SIG-M5 treated with dmso at 0.1 percent for 504 hours (cell line): Measurements from ENCODE around the gene ANXA1.

Source experiments
- DNase-seq: peaks from one replicate; lab custom pipeline; 2025; ENCODE audit not compliant: unreplicated experiment; lab: John Stamatoyannopoulos, UW

ANXA1 gene

DNA sequence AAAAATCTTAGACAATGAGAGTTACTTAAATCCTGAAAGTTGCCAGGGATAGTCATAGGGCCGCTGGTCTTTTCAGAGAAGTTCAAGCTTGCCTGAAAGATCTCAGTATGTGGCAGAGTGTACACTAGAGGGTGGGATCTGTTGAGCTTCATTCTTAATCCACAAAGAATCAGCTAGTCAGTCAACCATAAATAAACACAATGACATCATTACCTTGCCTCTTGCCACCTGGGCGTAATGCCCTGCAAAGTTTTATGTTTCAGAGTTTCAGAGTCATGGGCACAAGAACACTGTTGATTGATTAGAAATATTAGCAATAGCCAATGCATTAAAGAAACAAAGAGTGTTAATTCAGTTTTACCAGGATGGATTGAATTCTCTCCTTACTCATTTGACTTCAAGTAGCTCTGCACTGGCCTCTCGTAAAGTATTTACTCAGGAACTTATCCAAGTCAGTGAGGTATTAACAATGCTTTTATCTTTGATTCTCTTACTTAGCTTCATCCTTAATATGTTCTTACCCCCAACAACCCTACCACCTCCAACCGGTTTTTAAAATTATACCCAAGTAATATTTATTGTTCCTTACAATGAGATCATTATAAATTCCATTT lies 14.3 kb upstream of the ANXA1 start:
- DNase-seq: no peak

- no peak for DNase-seq
Measured at GRCh38 chr9:73137914-73138313, 13.8 kb upstream of the ANXA1 start.

- no peak for DNase-seq
Measured at GRCh38 chr9:73138516-73138915, 13.1 kb upstream of the ANXA1 start.

DNA sequence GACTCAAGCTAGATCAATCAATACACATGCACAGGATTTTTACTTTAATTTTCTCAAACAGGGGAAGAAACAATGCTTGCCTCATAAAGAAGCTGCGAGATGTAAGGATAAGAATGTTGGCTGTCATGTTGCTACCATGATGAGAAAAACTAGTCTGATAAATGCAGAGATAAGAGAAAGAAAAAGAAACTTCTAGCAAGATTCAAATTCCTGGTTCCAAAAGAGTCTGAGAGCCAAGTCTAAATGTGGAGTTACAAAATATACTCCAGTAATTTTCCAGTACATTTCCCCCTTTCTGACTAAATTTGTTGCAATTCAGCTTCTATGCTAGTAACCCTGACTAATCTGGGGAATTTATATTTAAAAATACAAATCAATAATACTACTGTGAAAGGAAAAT lies 10.4 kb upstream of the ANXA1 start:
- DNase-seq: no peak

- DNase-seq: peak; percentile 82
Measured at GRCh38 chr9:73143711-73144328, 7.8 kb upstream of the ANXA1 start.

DNA sequence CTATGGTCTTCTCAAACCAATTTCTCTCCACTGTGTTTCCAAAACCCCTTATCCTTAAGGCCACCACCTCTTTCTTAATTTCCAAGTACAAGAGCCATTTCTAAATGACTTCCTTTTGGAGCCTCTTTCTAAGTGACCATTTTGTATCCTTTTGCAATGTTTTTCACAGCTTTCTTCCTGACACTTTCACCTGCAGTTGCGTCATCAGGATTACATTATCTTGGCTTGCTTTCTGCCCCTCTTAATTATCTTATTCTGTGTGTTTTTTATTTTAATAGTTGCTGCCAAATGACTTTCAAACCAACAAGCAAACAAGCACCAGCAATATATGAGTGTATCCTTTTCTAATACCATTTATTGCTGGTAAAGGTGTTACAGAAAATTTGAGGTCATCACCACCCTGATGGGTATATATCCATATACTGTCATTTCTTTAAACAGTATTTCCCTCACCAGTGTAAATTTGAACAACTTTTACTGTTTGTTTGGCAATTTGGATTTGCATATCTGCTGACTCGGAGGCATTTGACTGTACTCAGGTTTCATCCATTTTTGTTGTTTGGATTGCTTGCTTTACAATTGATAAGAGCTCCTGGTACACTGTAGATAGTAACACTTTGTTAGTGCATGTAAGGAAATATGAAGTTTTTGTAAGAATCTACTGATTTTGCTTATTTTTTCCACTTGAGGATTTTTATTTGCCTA lies 5.4 kb upstream of the ANXA1 start:
- DNase-seq: no peak

DNA sequence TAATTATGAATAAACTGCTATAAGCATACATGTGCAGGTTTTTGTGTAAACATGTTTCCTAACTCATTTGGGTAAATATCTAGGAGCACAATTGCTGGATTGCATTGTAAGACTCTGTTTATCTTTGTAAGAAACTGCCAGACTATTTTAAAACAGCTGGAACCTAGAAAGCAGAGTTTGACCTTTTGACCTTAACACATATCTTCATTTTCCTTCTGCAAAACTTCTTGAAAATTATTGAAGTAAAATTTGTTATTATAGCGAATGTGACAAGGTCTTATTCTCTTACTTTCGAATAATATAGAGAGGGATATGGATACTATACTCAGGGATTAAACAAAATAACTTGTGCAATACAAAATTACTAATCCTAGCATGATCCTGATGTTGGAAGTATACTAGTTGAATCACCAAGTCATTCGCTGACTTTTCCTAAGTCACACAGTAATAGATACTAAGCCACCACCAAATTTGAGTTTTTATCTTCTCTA lies 3.2 kb upstream of the ANXA1 start:
- no peak for DNase-seq

DNA sequence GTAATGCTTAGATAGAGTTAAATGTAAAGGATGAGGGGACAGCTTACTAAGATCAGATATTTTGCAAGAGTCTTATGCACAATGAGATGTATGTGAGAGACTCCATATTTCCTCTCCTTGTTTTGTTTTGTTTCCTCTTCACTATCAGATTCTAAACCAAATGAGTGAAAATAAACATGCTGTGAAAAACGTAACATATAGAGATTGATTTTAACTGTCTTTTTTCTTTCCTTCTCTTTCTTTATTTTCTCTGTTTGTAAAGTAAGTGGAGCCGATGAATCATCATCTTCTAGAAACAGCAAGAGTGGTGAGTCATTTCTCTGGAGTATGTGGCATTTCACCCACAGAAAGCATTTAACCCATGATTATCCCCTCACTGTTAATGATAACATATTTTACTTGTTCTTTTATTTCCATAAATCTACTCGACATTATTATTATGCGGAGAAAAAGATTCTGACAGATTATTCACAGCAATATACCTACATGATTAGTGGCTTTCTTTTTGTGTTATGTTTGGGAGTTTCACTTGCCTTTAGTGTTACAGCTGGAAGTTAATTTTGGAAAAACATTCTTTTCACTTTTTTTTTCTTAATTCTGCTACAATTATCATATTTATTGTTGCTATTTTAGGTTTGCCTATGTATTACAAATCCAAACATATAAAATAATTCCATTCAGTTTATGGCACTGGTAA lies 2.1 kb upstream of the ANXA1 start:
- DNase-seq: peak; percentile 89

- DNase-seq: no peak
Measured at GRCh38 chr9:73152543-73152844, 829 bp downstream of the ANXA1 start.

- peak; percentile 84 for DNase-seq
Measured at GRCh38 chr9:73152953-73153352, 1.3 kb downstream of the ANXA1 start.

- peak; percentile 72 for DNase-seq
Measured at GRCh38 chr9:73153793-73154227, 2.1 kb downstream of the ANXA1 start.

DNA sequence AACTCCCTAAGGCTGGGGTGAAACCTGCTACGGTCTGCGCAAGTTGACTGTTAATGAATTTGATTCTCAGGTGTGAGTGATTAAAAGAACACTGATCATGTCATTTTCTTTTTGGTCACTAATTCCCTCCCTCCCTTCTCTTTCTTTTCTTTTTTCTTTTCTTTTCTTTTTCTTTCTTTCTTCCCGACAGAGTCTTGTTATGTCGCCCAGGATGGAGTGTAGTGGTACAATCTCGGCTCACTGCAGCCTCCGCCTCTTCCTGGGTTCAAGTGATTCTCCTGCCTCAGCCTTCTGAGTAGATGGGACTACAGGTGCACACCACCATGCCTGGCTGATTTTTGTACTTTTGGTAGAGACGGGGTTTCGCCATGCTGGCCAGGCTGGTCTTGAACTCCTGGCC lies 2.6 kb downstream of the ANXA1 start:
- no peak for DNase-seq

DNA sequence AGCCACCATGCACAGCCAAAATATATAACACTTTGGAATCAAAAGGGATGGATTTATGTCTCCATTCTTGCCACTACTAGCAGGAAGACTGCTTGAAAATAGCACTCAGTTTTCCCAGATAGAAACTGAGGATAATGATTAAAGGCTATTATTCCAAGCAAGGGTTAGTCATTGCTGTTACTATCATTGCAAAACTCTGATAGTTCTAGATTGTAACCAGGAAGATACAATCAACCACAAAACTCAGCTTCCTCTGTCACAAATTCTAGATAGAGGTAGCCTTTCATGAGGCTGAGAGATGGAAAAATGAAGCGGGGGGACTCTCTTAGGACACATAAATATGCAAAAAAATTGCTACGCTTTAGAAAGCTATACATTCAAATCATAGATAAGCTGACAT lies 3.1 kb downstream of the ANXA1 start:
- DNase-seq: peak; percentile 61

DNA sequence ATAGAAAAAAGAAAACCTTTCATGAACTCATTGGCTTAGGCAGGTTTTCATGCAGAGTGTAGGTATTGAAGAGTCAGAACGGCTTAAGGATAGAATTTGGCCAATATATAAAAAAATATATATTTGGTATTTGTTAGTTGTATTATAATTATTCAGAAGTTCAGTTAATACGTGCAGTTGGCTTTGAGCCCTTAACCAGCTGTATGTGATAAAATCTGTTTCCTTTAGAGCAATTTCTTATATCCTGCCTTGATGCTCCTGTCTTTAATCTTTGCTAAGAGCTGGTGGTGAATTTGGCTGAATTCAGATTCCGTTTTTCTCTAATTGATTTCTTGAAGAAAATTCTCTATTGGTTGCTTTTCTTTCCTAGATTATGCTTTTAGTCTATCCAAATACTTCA lies 3.7 kb downstream of the ANXA1 start:
- DNase-seq: no peak

DNA sequence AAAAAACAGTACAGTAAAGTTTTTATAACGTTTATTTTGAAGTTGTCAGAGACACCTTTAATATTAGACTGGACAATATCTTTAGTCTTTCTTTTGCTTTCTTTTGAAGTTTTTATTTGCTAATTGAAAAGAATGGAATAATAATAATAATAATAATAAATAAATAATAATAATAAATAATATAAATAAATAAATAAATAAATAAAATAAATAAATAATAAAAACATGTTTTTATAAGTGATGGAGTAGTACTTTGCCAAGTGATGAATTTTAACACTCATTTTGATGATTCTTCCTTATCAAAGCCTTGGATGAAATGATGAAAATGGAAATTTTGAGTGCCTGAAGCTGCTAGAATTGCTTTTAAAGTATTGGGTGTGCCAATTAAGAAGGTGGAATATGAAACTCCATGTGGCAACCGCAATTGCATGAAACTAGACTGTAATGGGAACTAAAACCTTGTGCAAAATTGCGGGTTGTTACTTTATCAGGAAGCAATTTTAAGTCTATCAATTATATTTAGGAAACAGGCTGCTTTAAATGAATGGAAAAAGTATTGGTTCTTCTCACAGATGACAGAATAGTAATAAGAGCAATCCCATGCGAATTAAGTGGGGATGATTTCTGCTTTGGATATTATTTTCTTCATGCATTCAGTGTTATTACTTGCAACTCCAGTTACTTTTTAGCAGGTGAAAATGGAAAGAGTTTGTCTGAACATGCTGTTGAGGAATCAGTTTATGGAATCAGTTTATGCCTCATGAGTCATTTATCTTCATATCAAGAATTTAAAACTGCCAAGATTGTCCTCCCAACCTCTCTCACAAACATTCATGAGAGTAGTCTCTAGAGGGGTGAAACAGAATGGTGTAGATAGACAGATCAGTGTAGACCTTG lies 4.6 kb downstream of the ANXA1 start:
- peak; percentile 65 for DNase-seq

GRCh38 chr9:73156865-73157187 lies 5.2 kb downstream of the ANXA1 start:
- no peak for DNase-seq

GRCh38 chr9:73157811-73158210 lies 6.1 kb downstream of the ANXA1 start:
- no peak for DNase-seq

- no peak for DNase-seq
Measured at GRCh38 chr9:73158723-73159122, 7.1 kb downstream of the ANXA1 start.

- DNase-seq: no peak
Measured at GRCh38 chr9:73160868-73161267, 9.2 kb downstream of the ANXA1 start.

- no peak for DNase-seq
Measured at GRCh38 chr9:73162987-73163768, 11.5 kb downstream of the ANXA1 start.
